Fibroblast of mammary gland (primary cell): ENCODE data around the gene PROB1.
"Not testable (repeated sequence)": the region's sequence is repeated elsewhere in the genome, so short reads cannot be mapped to it uniquely, and the experiment has no call there.

Experiments
- DNase-seq: peaks from one replicate; pipeline ENCODE4 v3.0.0-alpha.2; 2010; ENCODE audit warnings: low read depth
- H3K4me3 ChIP-seq: 2 replicates; pipeline ENCODE4 v1.5.1; 2011; ENCODE audit warnings: low read depth, mild to moderate bottlenecking, low read length, moderate library complexity; ENCODE audit not compliant: control insufficient read depth
- TF ChIP-seq, protein P1 (sequence below): conservative IDR thresholded peaks from 2 replicates; pipeline ENCODE4 v1.5.1; 2011; ENCODE audit warnings: low read depth, low read length, inconsistent platforms; ENCODE audit not compliant: control insufficient read depth, insufficient read depth

The PROB1 gene

GRCh38 chr5:139354186-139354585 is 40.7 kb downstream of the PROB1 start:
- TF ChIP-seq, protein P1, sequence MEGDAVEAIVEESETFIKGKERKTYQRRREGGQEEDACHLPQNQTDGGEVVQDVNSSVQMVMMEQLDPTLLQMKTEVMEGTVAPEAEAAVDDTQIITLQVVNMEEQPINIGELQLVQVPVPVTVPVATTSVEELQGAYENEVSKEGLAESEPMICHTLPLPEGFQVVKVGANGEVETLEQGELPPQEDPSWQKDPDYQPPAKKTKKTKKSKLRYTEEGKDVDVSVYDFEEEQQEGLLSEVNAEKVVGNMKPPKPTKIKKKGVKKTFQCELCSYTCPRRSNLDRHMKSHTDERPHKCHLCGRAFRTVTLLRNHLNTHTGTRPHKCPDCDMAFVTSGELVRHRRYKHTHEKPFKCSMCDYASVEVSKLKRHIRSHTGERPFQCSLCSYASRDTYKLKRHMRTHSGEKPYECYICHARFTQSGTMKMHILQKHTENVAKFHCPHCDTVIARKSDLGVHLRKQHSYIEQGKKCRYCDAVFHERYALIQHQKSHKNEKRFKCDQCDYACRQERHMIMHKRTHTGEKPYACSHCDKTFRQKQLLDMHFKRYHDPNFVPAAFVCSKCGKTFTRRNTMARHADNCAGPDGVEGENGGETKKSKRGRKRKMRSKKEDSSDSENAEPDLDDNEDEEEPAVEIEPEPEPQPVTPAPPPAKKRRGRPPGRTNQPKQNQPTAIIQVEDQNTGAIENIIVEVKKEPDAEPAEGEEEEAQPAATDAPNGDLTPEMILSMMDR: no peak
- DNase-seq: no peak
- no peak overlapping the region for H3K4me3 ChIP-seq

GRCh38 chr5:139347863-139348262 is 47.0 kb downstream of the PROB1 start:
- not testable (repeated sequence) for H3K4me3 ChIP-seq

DNA sequence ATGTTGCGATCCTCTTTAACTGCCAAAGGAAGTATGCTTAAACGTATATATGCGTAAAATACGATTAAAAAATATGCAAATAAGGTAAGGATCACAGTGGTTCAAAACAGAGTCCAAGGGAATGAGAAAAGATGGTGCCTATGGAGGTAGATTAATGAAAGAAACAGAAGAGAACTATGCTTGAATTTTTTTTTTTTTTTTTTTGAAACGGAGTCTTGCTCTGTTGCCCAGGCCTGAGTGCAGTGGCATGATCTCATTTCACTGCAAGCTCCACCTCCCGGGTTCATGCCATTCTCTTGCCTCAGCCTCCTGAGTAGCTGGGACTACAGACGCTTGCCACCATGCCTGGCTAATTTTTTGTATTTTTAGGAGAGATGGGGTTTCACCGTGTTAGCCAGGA is 49.5 kb downstream of the PROB1 start:
- H3K4me3 ChIP-seq, DNase-seq: not testable (repeated sequence)

More at GRCh38 chr5:139347863-139348262, 47.0 kb downstream of the PROB1 start:
- DNase-seq: not testable (repeated sequence)

- TF ChIP-seq, protein P1: no peak
- no peak overlapping the region for H3K4me3 ChIP-seq
- no peak for DNase-seq
These were observed 50.7 kb downstream of the PROB1 start for GRCh38 chr5:139344177-139344576.

DNA sequence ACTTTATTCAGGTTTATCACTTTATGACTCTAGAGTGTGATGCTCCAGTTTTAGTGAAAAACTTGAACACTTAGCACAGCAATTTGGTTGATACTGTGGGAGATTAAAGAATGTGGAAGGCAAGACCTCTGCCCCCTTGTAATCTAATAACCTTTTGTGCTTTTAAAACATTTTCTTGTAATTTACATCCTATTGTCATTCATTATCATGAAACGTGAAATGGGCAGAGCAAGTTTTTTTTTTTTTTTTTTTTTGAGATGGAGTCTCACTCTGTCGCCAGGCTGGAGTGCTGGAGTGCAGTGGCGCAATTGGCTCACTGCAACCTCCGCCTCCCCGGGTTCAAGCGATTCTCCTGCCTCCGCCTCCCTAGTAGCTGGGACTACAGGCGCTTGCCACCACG is 51.4 kb downstream of the PROB1 start:
- no peak for DNase-seq
- TF ChIP-seq, protein P1: no peak
- H3K4me3 ChIP-seq: peak overlapping the region; percentile 98

- TF ChIP-seq, protein P1: no peak
- H3K4me3 ChIP-seq: peak overlapping the region; percentile 98
- DNase-seq: no peak
These were observed 52.5 kb downstream of the PROB1 start for GRCh38 chr5:139342423-139342723.

DNA sequence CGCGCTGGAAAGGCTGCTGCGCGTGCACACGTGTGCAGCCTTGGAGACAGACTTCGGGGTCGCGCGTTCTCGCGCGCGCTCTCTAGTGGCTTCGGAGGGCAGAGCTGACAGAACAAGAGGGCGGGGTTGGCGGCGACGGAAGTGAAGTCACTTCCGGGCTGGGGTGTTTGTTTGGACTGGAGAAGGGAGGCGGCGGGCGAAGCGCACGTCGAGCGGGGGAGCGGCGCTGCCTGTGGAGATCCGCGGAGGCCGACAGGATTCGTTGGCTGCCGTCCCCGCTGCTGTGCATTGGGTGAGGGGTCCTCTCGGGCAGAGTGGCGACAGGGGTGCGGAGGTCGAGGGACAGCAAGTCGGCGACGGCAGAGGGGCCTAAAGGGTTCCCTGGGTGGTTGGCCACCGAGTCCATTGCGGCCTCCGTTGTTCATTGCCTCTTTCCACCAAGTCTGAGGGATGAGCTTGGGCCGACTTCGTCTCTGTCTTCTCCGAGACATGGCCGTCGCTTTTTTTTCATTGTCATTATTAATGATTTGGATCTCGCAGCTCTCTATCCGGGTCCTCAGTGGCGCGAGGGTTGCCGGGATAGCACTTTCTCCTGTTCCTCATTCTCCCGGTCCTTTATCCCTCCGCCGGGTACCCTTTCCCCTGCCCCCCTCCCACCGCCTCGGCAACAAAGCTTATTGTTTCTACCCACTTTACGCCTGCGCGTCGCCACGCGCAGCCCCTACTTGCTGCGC is 53.0 kb downstream of the PROB1 start, which contains the start of gene PAIP2:
PAIP2 (plus strand) TSS at position 166 of the 734 bp plus-strand sequence. CDS start 21,931 bp downstream, outside the sequence.
- TF ChIP-seq, protein P1: peak; percentile 58
- peak within 1 kb of the TSS; percentile 98 for H3K4me3 ChIP-seq
- DNase-seq: peak; percentile 97

GRCh38 chr5:139341187-139341688 is 53.7 kb downstream of the PROB1 start:
- peak overlapping the region; percentile 98 for H3K4me3 ChIP-seq
- TF ChIP-seq, protein P1: no peak
- DNase-seq: peak; percentile 8
